Psoas muscle (tissue), 8 donors: ENCODE data around the gene ARL15. TPM values are rescaled to one million over a fixed set of nuclear protein-coding genes. Genes with fewer than 3 reads are reported as not detected.

Experiments
- ATAC-seq, 4 donors: fragments of 200-7000 bp; cut with Tn5 transposase; one replicate each; pipeline ENCODE4 v1.9.1; 2020; ENCODE audit warnings: moderate library complexity in 3 of 4, mild to moderate bottlenecking in 2 of 4
- DNase-seq, 2 donors: peaks; one replicate each; pipeline ENCODE4 v3.0.0-alpha.2; 2020
- H3K27ac ChIP-seq: fragments of 200-600 bp; one replicate; pipeline ENCODE4 v1.8.0; 2022
- H3K27me3 ChIP-seq, 3 donors: fragments of 200-600 bp in 1 of 3; one replicate each; pipeline versions ENCODE4 v1.6.1 to v1.8.0; 2013 to 2022; ENCODE audit warnings: low read length in 2 of 3, mild to moderate bottlenecking in 2 of 3, moderate library complexity in 1 of 3; ENCODE audit not compliant: insufficient read depth in 3 of 3
- H3K36me3 ChIP-seq, 2 donors: fragments of 200-600 bp in 1 of 2; one replicate each; pipeline versions ENCODE4 v1.6.1 to v1.8.0; 2013 to 2022; ENCODE audit warnings: low read depth in 1 of 2, mild to moderate bottlenecking in 1 of 2, moderate library complexity in 1 of 2; ENCODE audit not compliant: insufficient read depth in 1 of 2
- H3K4me1 ChIP-seq: fragments of 200-600 bp; one replicate; pipeline ENCODE4 v1.8.0; 2022
- H3K4me3 ChIP-seq: fragments of 200-600 bp; one replicate; pipeline ENCODE4 v1.8.0; 2022; ENCODE audit warnings: mild to moderate bottlenecking
- H3K9me3 ChIP-seq: fragments of 200-600 bp; one replicate; pipeline ENCODE4 v1.8.0; 2022
- CTCF ChIP-seq: fragments of 200-600 bp; IDR thresholded peaks from one replicate; pipeline ENCODE4 v1.8.0; 2022; ENCODE audit warnings: antibody characterized with exemption
- WGBS, 3 donors: extraction: QIAGEN DNeasy Blood & Tissue Kit; methylation state at CpG; one replicate each; pipeline versions ENCODE4 v1.1.6 to v1.1.7; 2013; 5-methylcytosine and 5-hydroxymethylcytosine counted together
- intact Hi-C, 2 donors: fragments of 100-400 bp; cut with DNase I; formaldehyde crosslinking; loops; one replicate each; pipeline versions ENCODE4 v1.11.0 to v1.14.2; 2022
- polyA plus RNA-seq, 3 donors: library from polyadenylated mRNA; stranded (reverse); fragments of 200-250 nt; gene quantifications; one replicate each; pipeline ENCODE4 v1.2.3, GENCODE V29; 2013
- total RNA-seq, 4 donors: library from RNA; stranded (reverse); fragmentation: NEBNext Ultra II Directional in 2 of 4; extraction: Animal tissue kit (Norgen Biotek cat#: 25700) in 2 of 4; gene quantifications; one replicate each; pipeline versions ENCODE4 v1.2.1 to v1.2.4, GENCODE V29; 2021 to 2023
- donor health status: healthy with polysubstance abuse.
- donor health status: DM: no; HTN: no; CAD: no; lungs with moderate emphysema.
- donor health status: Bipolar disorder and iron deficiency.
- donor health status: healthy.
- donor health status: DM: yes; HTN: yes; CAD: no.
- donor health status: DM: no; HTN: no; CAD: no.
- donor health status: DM: no; HTN: no; CAD: no.
- donor health status: DM: yes; HTN: yes; CAD: no.

The ARL15 gene
- total and polyA plus RNA-seq, 7 donors = 2.5 to 8.9 (median 4.6) TPM

- Histone ChIP-seq H3K27ac (no peak overlapping the region), H3K36me3 (no peaks in the 10 kb centered on the region), H3K27me3 (no peaks in the 10 kb centered on the region), H3K9me3 (no peaks in the 10 kb centered on the region), H3K4me3 (no peak overlapping the region), H3K4me1 (no peaks in the 10 kb centered on the region)
- WGBS, 3 donors = 94 to 97% (median 94%) methylated on average over 4 of the region's 4 CpGs
- peak; percentile 46 for TF ChIP-seq CTCF
- intact Hi-C loops = loop anchor here (5.0 kb wide), 1 partner anchor 515 kb away; no protein-coding TSS in a partner anchor
- DNase-seq = no peak
- no peak for ATAC-seq
Observed at GRCh38 chr5:53991942-53992341, 318.4 kb downstream of the ARL15 start.

- H3K4me1 ChIP-seq = no peaks in the 10 kb centered on the region
- ATAC-seq (no peak), DNase-seq (no peak)
- 79 to 90% (median 90%) methylated on average over 3 of the region's 3 CpGs for WGBS, 3 donors
- H3K27ac ChIP-seq = no peak overlapping the region
- no peak overlapping the region for H3K4me3 ChIP-seq
- no peaks in the 10 kb centered on the region for H3K36me3 ChIP-seq
- no peaks in the 10 kb centered on the region for H3K27me3 ChIP-seq
- TF ChIP-seq CTCF = no peak
- intact Hi-C loops = loop anchor here in 1 of 2 donors (10.0 kb wide), 1 partner anchor 228 kb away; no protein-coding TSS in a partner anchor
- no peaks in the 10 kb centered on the region for H3K9me3 ChIP-seq
Observed at GRCh38 chr5:53987101-53987500, 323.3 kb downstream of the ARL15 start.

- intact Hi-C loops = loop anchor here in 1 of 2 donors (10.0 kb wide), 1 partner anchor 229 kb away; no protein-coding TSS in a partner anchor
- no peaks in the 10 kb centered on the region for H3K36me3 ChIP-seq
Observed at GRCh38 chr5:53985796-53986195, 324.6 kb downstream of the ARL15 start.

DNA sequence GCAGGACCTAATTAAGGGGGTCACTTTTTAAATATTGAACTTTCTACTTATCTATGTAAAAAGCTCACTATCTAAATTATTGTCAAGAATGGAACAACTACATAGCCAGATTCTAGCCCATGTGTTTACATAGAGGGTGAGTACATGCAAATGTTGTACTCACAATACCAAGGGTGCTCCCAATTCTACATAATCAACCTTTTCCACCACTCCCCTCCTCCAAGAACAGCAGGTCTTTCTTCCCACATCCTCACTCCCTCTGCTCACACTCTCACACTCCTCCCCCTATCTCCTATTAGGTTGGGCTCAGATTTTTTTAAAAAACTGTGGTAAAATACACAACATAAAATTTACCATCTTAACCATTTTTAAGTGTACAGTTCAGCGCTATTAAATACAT is 325.4 kb downstream of the ARL15 start:
- DNase-seq = no peak
- no peak for ATAC-seq
- no peak for TF ChIP-seq CTCF
- Histone ChIP-seq H3K27me3 (no peaks in the 10 kb centered on the region), H3K27ac (no peak overlapping the region), H3K36me3 (no peaks in the 10 kb centered on the region), H3K4me1 (no peaks in the 10 kb centered on the region), H3K9me3 (no peaks in the 10 kb centered on the region), H3K4me3 (no peak overlapping the region)
- intact Hi-C loops = loop anchor here in 1 of 2 donors (10.0 kb wide), 1 partner anchor 230 kb away; no protein-coding TSS in a partner anchor
- 93 to 97% (median 97%) methylated on average over 1 of the region's 1 CpG for WGBS, 3 donors

More at GRCh38 chr5:53985796-53986195, 324.6 kb downstream of the ARL15 start:
- ATAC-seq (no peak), DNase-seq (no peak)
- Histone ChIP-seq H3K27ac (no peak overlapping the region), H3K27me3 (no peaks in the 10 kb centered on the region), H3K4me3 (no peak overlapping the region), H3K9me3 (no peaks in the 10 kb centered on the region), H3K4me1 (no peaks in the 10 kb centered on the region)
- no peak for TF ChIP-seq CTCF
- 93 to 97% (median 97%) methylated on average over 5 of the region's 5 CpGs for WGBS, 3 donors
